ENCODE measurements around the gene KDM4C.

The KDM4C gene

DNA sequence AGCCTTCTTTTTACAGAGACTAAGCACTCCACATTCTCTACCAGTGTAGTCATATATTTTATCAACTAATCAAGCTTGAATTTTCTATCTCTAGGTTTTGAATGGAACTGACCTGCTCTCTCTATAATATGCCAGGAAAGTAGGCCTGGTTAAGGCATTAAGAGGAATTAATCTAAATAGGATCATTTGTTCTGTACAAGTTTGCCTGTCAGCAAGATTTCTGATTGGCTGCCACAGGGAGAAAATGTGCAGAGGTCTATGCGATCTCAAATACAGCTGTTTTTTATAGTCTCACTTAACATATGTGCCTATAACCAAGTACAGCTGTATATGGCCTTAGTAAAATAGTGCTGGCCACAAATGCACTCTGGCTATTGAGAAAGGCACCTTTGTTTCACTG lies 418.8 kb downstream of the KDM4C start:
- no peaks in the 10 kb centered on the region for H3K9me3 ChIP-seq (ENCODE audit: low read length)
- no peaks in the 10 kb centered on the region for H3K27me3 ChIP-seq (ENCODE audit: insufficient read depth, low read length)
- no peak overlapping the region for H3K9ac ChIP-seq (ENCODE audit: low read length)
- H3K4me3 ChIP-seq (ENCODE audit: low read depth, low read length, poor library complexity, severe bottlenecking) = no peak overlapping the region
- no peak for TF ChIP-seq EZH2 (IDR thresholded peaks at IDR 0.05; ENCODE audit: borderline replicate concordance, low read length)
- TF ChIP-seq, protein P1, sequence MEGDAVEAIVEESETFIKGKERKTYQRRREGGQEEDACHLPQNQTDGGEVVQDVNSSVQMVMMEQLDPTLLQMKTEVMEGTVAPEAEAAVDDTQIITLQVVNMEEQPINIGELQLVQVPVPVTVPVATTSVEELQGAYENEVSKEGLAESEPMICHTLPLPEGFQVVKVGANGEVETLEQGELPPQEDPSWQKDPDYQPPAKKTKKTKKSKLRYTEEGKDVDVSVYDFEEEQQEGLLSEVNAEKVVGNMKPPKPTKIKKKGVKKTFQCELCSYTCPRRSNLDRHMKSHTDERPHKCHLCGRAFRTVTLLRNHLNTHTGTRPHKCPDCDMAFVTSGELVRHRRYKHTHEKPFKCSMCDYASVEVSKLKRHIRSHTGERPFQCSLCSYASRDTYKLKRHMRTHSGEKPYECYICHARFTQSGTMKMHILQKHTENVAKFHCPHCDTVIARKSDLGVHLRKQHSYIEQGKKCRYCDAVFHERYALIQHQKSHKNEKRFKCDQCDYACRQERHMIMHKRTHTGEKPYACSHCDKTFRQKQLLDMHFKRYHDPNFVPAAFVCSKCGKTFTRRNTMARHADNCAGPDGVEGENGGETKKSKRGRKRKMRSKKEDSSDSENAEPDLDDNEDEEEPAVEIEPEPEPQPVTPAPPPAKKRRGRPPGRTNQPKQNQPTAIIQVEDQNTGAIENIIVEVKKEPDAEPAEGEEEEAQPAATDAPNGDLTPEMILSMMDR (IDR thresholded peaks at IDR 0.05; ENCODE audit: low read length) = no peak
- no peaks in the 10 kb centered on the region for H3K4me1 ChIP-seq (ENCODE audit: insufficient read depth, low read length, severe bottlenecking)
- H3K79me2 ChIP-seq (ENCODE audit: insufficient read depth, low read length) = no peaks in the 10 kb centered on the region
- H3K4me2 ChIP-seq (ENCODE audit: low read length) = no peak overlapping the region
- H4K20me1 ChIP-seq (ENCODE audit: insufficient read depth, low read length) = no peaks in the 10 kb centered on the region
- no peak overlapping the region for H3K27ac ChIP-seq (ENCODE audit: low read depth, low read length, poor library complexity, severe bottlenecking)
- no peaks in the 10 kb centered on the region for H3F3A ChIP-seq (ENCODE audit: insufficient read depth, low read length)
- peaks cover 11% of the 10 kb centered on the region; the same call in 1 of the 2 replicates for H3K36me3 ChIP-seq (ENCODE audit: insufficient read depth, low read length)
- no peaks in the 10 kb centered on the region for H3K9me2 ChIP-seq (ENCODE audit: low read depth, low read length)
- no peak overlapping the region for H2AFZ ChIP-seq (ENCODE audit: low read length)

DNA sequence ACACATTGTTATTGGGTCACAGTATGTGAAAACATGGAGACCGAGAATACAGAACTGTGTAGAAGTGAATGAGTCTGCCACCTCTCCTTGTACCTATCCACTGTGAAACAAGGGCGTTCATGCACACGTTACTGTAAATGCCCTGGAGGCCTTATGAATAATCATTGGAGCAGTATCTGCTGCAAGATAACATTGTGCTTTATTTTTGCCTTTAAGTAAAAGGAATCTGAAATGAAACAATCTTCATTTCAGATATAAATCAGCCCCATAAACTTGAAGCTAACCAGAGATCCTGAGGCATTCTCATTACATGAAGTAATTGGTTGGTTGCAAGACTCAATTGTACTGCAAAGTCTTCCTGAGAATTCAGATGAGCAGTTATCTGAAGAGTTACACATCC lies 419.6 kb downstream of the KDM4C start:
- Histone ChIP-seq H3K4me1 (ENCODE audit: insufficient read depth, low read length, severe bottlenecking) (no peaks in the 10 kb centered on the region), H3K9ac (ENCODE audit: low read length) (no peak overlapping the region), H3K27ac (ENCODE audit: low read depth, low read length, poor library complexity, severe bottlenecking) (no peak overlapping the region), H4K20me1 (ENCODE audit: insufficient read depth, low read length) (no peaks in the 10 kb centered on the region), H3K27me3 (ENCODE audit: insufficient read depth, low read length) (no peaks in the 10 kb centered on the region), H3K36me3 (ENCODE audit: insufficient read depth, low read length) (peaks cover 11% of the 10 kb centered on the region; the same call in 1 of the 2 replicates), H3K9me2 (ENCODE audit: low read depth, low read length) (no peaks in the 10 kb centered on the region), H3K9me3 (ENCODE audit: low read length) (no peaks in the 10 kb centered on the region), H3K4me3 (ENCODE audit: low read depth, low read length, poor library complexity, severe bottlenecking) (no peak overlapping the region), H3F3A (ENCODE audit: insufficient read depth, low read length) (no peaks in the 10 kb centered on the region), H3K4me2 (ENCODE audit: low read length) (no peak overlapping the region), H3K79me2 (ENCODE audit: insufficient read depth, low read length) (no peaks in the 10 kb centered on the region), H2AFZ (ENCODE audit: low read length) (no peak overlapping the region)
- no peak for TF ChIP-seq EZH2 (IDR thresholded peaks at IDR 0.05; ENCODE audit: borderline replicate concordance, low read length)
- TF ChIP-seq, protein P1 (IDR thresholded peaks at IDR 0.05; ENCODE audit: low read length) = no peak

DNA sequence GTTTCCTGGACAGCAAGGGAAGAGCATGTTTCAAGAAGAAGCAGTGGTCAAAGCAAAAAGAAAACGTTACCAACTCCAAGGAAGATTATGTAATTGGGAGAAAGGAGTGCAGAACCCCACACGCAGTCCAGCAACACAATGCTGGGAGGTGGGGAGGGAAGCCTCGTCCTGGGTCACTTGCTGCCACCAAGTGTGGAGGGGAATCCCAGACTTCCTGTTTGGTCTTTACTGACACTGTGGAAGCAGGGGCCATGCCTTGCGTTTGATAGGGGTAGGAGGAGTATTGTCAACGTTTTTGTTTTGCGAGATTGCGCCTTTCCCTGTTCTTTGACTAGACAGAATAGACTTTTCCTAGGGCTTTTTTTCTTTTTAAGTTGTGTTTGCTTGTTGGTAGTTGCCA lies 421.0 kb downstream of the KDM4C start:
- peaks cover 11% of the 10 kb centered on the region; the same call in 1 of the 2 replicates for H3K36me3 ChIP-seq (ENCODE audit: insufficient read depth, low read length)
- H3K27ac ChIP-seq (ENCODE audit: low read depth, low read length, poor library complexity, severe bottlenecking) = no peak overlapping the region
- H3K4me1 ChIP-seq (ENCODE audit: insufficient read depth, low read length, severe bottlenecking) = no peaks in the 10 kb centered on the region
- H2AFZ ChIP-seq (ENCODE audit: low read length) = no peak overlapping the region
- no peaks in the 10 kb centered on the region for H3K9me3 ChIP-seq (ENCODE audit: low read length)
- TF ChIP-seq, protein P1 (IDR thresholded peaks at IDR 0.05; ENCODE audit: low read length) = no peak
- TF ChIP-seq EZH2 (IDR thresholded peaks at IDR 0.05; ENCODE audit: borderline replicate concordance, low read length) = no peak
- H3K27me3 ChIP-seq (ENCODE audit: insufficient read depth, low read length) = no peaks in the 10 kb centered on the region
- H3K4me3 ChIP-seq (ENCODE audit: low read depth, low read length, poor library complexity, severe bottlenecking) = no peak overlapping the region
- H4K20me1 ChIP-seq (ENCODE audit: insufficient read depth, low read length) = no peaks in the 10 kb centered on the region
- no peaks in the 10 kb centered on the region for H3K9me2 ChIP-seq (ENCODE audit: low read depth, low read length)
- H3K4me2 ChIP-seq (ENCODE audit: low read length) = no peak overlapping the region
- no peaks in the 10 kb centered on the region for H3F3A ChIP-seq (ENCODE audit: insufficient read depth, low read length)
- no peak overlapping the region for H3K9ac ChIP-seq (ENCODE audit: low read length)
- no peaks in the 10 kb centered on the region for H3K79me2 ChIP-seq (ENCODE audit: insufficient read depth, low read length)
